HG02678 (cell line): ENCODE measurements around the gene DEDD2.

ENCODE experiments used
- ATAC-seq: cut with Tn5 transposase; IDR thresholded peaks from one replicate; pipeline ENCODE4 v1.9.1; 2021; ENCODE audit warnings: mild to moderate bottlenecking, moderate library complexity; ENCODE audit not compliant: unreplicated experiment

Gene DEDD2

DNA sequence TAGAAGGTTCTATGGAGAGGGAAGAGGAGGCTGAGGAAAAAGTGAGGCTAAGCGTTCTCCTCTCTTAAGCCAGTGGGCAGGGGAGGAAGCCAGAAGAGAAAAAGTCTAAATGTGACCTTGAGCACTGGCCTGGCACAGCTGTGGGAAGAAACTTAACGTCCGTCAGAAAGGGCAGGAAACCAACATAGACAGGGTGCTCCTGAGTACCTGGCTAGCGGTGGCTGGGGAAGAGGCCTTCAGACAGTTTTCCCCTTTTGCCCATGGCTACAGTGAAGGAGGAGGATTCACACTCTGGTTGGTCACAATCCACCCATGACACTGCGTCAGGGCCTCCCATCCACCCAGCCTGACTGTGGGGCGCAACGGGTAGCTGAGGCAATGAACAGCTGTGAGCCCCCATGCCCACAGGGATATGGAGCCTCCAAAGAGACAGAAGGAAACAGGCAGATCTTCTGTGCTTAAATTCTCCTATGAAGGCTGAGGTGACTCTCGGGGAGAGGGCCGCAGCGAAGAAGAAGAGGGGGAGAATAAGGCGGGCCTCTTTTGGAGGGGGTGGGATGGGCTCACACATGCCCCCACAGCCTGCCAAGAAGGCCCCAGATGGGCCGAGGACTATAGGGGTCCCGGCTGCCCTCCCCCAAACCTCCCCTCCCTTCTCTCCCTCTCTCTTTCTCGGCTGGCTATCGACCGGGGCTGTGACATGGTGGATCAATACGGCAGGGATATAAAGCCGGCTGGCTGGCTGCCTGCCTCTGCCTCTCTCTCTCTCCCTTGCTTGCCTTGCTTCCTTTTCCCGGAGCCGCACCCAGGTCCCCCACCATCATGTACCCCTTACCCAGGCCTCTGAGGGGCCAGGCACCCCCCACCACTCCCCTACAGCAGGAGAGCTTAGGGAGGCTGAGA is 65.4 kb downstream of the DEDD2 start:
- no peak for ATAC-seq

DNA sequence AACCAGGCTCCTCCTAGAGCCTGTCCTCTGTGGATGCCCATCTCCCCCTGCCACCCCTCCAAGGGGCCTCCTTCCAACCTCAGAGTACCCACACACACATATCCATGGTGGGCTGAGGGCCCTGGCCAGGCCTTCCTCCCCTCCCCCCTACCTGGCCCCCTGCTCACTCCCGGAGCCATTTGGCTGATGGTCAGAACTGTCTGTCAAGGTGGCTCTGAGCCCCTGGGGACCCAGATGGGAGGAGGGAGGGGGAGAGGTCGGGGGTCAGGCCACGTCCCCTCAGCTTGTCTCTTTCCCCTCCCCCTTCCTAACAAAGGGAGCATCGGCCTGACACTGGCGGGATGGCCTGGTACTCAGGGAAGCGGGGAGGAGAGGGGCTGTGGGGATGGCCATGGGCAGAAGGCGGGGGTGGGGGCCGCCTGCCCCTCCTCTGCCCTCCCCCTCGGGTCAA is 66.5 kb downstream of the DEDD2 start:
- no peak for ATAC-seq

DNA sequence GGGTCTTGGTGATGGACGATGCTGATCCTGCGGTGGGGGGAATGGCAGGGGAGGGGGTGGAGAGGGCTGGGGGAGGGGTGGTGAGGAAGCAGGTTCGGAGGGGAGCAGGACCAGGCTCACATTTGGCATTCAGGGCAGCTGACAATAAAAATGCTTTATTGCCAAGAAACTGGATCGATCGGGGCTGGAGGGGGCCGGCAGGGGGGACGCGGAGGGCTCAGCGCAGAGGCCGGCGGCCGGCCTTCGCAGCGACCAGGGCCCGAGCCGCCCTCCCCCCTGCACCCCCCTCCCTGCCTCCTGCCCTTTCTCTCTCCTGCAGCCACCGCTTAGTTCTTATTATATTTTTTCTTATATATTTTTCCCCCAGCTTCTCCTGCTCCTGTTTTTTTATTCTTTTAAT is 67.1 kb downstream of the DEDD2 start:
- no peak for ATAC-seq

DNA sequence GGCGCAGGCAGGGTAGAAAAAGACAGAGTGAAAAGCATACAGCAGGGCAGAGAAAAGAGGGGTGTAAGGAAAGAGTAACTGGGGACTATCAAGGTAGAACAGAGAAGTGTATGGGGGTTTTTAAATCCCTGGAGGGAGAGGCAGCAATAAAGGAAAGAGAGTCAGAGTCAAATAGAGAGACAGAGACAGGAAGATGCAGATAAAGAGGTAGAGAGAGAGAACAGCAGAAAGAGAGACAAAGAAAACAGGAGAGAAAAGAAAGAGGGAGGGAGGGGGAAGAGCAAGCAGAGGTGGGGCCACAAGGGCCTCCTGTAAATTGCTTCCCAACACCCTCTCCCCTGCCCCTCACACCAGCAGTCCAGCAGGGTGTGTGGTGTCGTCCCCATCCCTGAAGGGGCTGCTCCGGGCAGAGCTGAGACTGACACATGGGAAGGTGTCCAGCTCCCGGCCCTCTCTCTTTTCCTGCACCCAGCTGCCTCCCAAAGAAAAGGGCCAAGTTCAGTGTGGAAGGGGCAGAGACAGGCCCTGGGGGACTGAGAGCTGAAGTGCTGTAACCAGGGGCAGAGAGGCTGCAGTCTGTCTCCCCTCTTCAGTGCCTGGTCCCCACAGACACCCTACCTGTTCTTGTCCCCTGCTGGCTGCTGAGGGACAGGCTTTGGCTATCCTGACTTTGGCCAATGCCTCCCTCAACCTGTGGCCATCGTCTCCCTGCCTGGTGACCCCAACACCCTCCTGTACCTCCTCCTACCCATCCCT is 67.9 kb downstream of the DEDD2 start:
- ATAC-seq = no peak
